A673 (cell line): Measurements from ENCODE around the gene HAND2. TPM values are rescaled to one million over a fixed set of nuclear protein-coding genes. Genes with fewer than 3 reads are reported as not detected.

Source experiments
- BruUV-seq: library from RNA; stranded (reverse); fragments of 400-500 nt; replicated peaks from 2 replicates; lab custom pipeline; 2021; lab: Mats Ljungman, UMichigan
- CTCF ChIA-PET: fragments of 300-600 bp; sonication (Branson Sonifier 250); formaldehyde crosslinking; loops from one replicate; lab custom pipeline; 2022; ENCODE audit warnings: antibody characterized with exemption; lab: Charles Lee
- POLR2A ChIA-PET: fragments of 300-600 bp; sonication (Branson Sonifier 250); formaldehyde crosslinking; loops from one replicate; lab custom pipeline; 2022; ENCODE audit warnings: antibody characterized with exemption; ENCODE audit not compliant: low non-redundant PET; lab: Charles Lee
- DNase-seq: peaks from one replicate; pipeline ENCODE4 v3.0.0-alpha.2; 2015; ENCODE audit warnings: low spot score
- H3K27ac ChIP-seq: fragments of 200-600 bp; sonication (generic); 2 replicates; pipeline ENCODE4 v1.5.1; 2016; ENCODE audit warnings: mixed run types, low read depth, mild to moderate bottlenecking, mixed read lengths, antibody characterized with exemption, low read length; ENCODE audit not compliant: poor library complexity, severe bottlenecking
- H3K27me3 ChIP-seq: fragments of 200-600 bp; sonication (generic); replicated peaks from 2 replicates; pipeline ENCODE4 v1.6.1; 2017; ENCODE audit warnings: mixed run types, low read depth, mild to moderate bottlenecking, mixed read lengths, antibody characterized with exemption, low read length; ENCODE audit not compliant: insufficient read depth, poor library complexity
- H3K36me3 ChIP-seq: fragments of 200-600 bp; sonication (generic); 2 replicates; pipeline ENCODE4 v1.6.1; 2016; ENCODE audit warnings: mixed run types, mild to moderate bottlenecking, mixed read lengths, antibody characterized with exemption, low read length; ENCODE audit not compliant: insufficient read depth, poor library complexity, severe bottlenecking
- H3K4me1 ChIP-seq: fragments of 200-600 bp; sonication (generic); 2 replicates; pipeline ENCODE4 v1.6.1; 2017; ENCODE audit warnings: mixed run types, mild to moderate bottlenecking, mixed read lengths, antibody characterized with exemption, low read length; ENCODE audit not compliant: insufficient read depth, poor library complexity, severe bottlenecking
- H3K4me3 ChIP-seq: fragments of 200-600 bp; sonication (generic); 2 replicates; pipeline ENCODE4 v1.5.1; 2016; ENCODE audit warnings: low read depth, mixed run types, mild to moderate bottlenecking, mixed read lengths, low read length; ENCODE audit not compliant: poor library complexity, severe bottlenecking
- H3K9me3 ChIP-seq: fragments of 200-600 bp; sonication (generic); 2 replicates; pipeline ENCODE4 v1.6.1; 2016; ENCODE audit warnings: mixed run types, low read depth, mild to moderate bottlenecking, mixed read lengths, antibody characterized with exemption, low read length; ENCODE audit not compliant: poor library complexity, severe bottlenecking
- EZH2 ChIP-seq: fragments of 200-600 bp; sonication (generic); IDR thresholded peaks from 2 replicates; pipeline ENCODE4 v1.6.1; 2017; ENCODE audit warnings: borderline replicate concordance, low read depth, mild to moderate bottlenecking, mixed read lengths, antibody characterized with exemption, low read length; ENCODE audit not compliant: poor library complexity, severe bottlenecking
- intact Hi-C: fragments of 100-400 bp; cut with micrococcal nuclease; formaldehyde crosslinking; loops from one replicate; pipeline ENCODE4 v1.10.0; 2022; ENCODE audit not compliant: unreplicated experiment
- total RNA-seq: library from RNA; stranded (reverse); gene quantifications from 2 replicates; pipeline ENCODE4 v1.2.3, GENCODE V29; 2021
- TF ChIP-seq, protein P1 (sequence below): fragments of 300-800, 200-600 bp; sonication (generic); conservative IDR thresholded peaks from 2 replicates; pipeline ENCODE4 v1.5.1; 2017; ENCODE audit warnings: low read depth, mild to moderate bottlenecking, antibody characterized with exemption, low read length, moderate library complexity, mixed read lengths

The HAND2 gene
- total RNA-seq, 1 experiment from 2014 or later: 24.0 TPM

DNA sequence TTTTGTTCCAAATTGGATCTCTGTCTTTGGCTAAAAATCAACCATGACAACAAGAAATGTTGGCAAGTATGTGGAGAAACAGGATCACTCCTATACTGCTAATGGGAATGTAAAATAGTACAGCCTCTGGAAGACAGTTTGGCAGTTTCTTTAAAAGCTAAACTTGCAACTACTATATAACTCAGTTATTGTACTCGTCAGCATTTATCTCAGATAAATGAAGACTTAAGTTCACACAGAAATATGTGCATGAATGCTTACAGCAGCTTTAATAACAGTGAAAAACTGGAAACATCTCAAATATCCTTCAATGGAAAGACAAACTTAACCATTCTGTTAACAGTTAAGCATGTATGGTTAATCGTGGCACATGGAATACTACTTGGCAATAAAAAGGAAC is 15.4 kb upstream of the HAND2 start:
- no peak for TF ChIP-seq EZH2
- TF ChIP-seq, protein P1, sequence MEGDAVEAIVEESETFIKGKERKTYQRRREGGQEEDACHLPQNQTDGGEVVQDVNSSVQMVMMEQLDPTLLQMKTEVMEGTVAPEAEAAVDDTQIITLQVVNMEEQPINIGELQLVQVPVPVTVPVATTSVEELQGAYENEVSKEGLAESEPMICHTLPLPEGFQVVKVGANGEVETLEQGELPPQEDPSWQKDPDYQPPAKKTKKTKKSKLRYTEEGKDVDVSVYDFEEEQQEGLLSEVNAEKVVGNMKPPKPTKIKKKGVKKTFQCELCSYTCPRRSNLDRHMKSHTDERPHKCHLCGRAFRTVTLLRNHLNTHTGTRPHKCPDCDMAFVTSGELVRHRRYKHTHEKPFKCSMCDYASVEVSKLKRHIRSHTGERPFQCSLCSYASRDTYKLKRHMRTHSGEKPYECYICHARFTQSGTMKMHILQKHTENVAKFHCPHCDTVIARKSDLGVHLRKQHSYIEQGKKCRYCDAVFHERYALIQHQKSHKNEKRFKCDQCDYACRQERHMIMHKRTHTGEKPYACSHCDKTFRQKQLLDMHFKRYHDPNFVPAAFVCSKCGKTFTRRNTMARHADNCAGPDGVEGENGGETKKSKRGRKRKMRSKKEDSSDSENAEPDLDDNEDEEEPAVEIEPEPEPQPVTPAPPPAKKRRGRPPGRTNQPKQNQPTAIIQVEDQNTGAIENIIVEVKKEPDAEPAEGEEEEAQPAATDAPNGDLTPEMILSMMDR: no peak
- POLR2A ChIA-PET: no interaction called here
- CTCF ChIA-PET: no interaction called here
- no peaks in the 10 kb centered on the region for H3K9me3 ChIP-seq
- intact Hi-C loops: no loop called here
- H3K27me3 ChIP-seq: no peaks in the 10 kb centered on the region
- BruUV-seq: no TSS peak
- no peak for DNase-seq
- H3K4me3 ChIP-seq: no peak overlapping the region
- H3K27ac ChIP-seq: no peak overlapping the region
- peaks cover 7% of the 10 kb centered on the region for H3K4me1 ChIP-seq
- no peaks in the 10 kb centered on the region for H3K36me3 ChIP-seq

- Histone ChIP-seq H3K27ac (no peak overlapping the region), H3K36me3 (no peaks in the 10 kb centered on the region), H3K4me1 (peaks cover 16% of the 10 kb centered on the region), H3K4me3 (no peak overlapping the region), H3K27me3 (no peaks in the 10 kb centered on the region), H3K9me3 (no peaks in the 10 kb centered on the region)
- POLR2A ChIA-PET: no interaction called here
- no peak for DNase-seq
- no peak for TF ChIP-seq EZH2
- TF ChIP-seq, protein P1: no peak
- BruUV-seq: no TSS peak
- CTCF ChIA-PET: no interaction called here
- intact Hi-C loops: no loop called here
These were observed 13.2 kb upstream of the HAND2 start for GRCh38 chr4:173543266-173543665.

DNA sequence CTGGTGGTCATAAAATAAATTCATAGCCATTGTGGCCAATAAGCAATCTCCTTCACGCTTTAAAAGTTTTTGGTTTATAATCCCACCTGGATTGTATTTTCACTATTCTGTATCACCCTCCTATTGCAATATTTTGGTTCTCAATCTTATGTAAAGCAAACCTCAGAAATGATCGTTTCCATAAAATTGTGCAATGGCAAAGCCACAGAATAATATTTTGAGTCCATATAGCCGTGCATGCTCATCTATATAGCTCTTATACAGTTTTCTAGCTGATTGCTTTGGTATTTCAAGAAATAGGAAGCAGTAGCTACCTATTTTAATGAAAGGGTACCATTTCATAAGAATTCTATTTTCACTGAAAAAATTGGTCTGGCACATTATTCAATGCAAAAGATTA is 10.0 kb upstream of the HAND2 start:
- Histone ChIP-seq H3K27me3 (no peaks in the 10 kb centered on the region), H3K27ac (no peak overlapping the region), H3K4me1 (peaks cover 16% of the 10 kb centered on the region), H3K9me3 (no peaks in the 10 kb centered on the region), H3K4me3 (no peak overlapping the region), H3K36me3 (no peaks in the 10 kb centered on the region)
- TF ChIP-seq EZH2: no peak
- TF ChIP-seq, protein P1: no peak
- DNase-seq: no peak
- CTCF ChIA-PET: no interaction called here
- POLR2A ChIA-PET: no interaction called here
- BruUV-seq: no TSS peak
- intact Hi-C loops: no loop called here
